Stimulated activated CD4-positive, alpha-beta T cell treated with anti-CD3 and anti-CD28 coated beads, Interleukin-4, amount 100 ng/mL, for 4 hours (primary cell): ENCODE measurements around the gene KDM5C.
A peak's percentile ranks its signal among the peaks of the same experiment; 100 is the strongest.

Source experiments
- DNase-seq, 2 experiments: peaks; one replicate each; pipeline ENCODE4 v3.0.0-alpha.2; 2020

Gene KDM5C

DNA sequence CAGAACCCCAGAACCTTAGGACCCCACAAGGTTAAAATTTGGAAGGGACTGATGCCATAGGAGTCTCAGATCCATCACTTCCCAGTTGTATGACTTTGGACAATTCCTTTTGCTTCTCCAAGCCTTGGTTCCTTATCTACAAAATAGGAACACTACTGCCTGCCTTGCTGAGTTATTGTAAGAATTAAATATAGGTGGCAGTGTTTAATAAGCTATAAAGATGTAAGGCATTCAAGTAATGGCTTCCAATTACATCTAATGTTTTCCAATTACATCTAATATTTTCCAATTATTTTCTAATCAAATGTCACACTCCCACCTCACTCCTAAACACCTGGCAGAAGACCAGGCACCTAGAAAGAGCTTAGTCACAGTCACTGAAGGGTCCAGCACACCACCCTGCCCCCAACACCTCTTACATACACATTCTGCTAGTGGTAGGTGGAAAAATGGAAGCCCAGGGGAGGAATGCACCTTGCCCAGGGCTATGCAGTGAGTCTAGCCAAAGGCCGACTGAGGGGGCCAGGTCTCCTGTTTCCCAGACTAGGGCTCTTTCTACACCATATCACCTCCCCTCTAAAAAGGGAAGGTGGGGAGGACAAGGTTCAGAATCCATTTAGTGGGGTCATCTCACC, 24.5 kb upstream of the KDM5C start:
- no peak for DNase-seq

DNA sequence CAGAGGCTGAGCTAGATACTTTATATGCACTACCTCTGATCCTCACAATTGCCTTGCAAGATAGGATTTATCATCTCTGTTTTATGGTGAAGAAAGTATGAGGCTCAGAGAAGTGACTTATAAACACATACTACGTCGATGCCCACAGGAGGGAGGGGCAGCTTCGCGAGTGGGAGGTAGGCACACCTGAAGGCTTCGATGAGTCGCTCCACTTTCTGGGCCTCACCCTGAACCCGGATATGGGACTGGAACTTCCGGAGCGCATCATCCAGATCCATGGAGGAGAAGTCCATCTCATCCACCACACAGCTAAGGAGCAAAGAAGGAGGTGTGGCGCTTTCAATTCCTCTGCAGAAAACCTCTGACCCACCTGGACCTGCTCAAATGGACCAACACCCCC, 22.9 kb upstream of the KDM5C start:
- no peak for DNase-seq

DNA sequence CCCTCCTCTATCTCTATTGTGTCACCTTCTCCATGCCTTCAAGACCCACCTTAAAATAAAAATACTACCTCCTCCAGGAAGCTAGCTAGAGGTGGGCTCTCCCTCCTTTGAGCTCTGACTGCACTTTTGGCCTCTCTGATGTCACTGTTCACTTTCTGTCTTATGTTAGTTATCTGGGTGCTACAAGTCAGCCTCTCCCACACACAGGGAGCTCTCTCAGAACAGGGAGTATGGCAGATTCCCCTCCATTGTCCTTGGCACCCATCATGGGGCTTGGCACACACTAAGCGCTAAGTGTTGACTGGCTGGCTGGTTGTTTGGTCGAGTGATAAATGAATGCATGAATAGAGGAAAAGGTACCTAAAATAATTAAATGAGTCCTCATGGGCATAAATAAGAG, 21.2 kb upstream of the KDM5C start:
- DNase-seq, result no peak

DNA sequence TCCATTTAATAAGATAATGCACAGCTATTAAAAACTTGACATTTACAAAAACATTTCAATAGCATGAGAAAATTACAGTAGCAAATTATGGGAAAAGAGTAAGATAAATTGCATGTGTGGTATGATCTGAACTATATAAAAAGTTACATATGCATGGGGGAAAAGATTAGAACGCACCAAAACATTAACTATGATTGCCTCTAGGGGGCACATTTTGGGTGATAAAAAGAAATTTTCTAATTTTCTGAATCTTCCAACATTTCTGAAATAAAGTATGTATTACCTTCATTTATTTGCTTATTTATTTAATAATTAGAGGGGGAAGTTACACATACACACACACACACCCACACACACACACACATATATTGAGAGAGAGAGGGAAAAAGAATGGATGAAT, 19.6 kb upstream of the KDM5C start:
- no peak for DNase-seq

DNA sequence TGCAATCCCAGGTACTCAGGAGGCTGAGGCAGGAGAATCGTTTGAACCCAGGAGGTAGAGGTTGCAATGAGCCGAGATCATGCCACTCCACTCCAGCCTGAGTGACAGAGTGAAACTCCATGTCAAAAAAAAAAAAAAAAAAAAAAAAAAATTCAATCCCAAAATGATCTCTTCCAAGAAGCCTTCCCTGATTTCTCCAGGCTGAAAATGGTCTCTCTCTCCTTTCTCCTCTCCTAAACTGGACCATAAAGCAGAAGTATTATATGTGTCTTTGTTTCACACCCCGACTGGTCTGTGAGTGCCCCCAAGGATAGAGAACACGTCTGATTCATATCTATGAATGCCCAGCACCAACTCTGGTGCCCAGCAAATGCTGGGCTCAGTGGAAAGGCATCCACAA, 17.3 kb upstream of the KDM5C start:
- no peak for DNase-seq

DNA sequence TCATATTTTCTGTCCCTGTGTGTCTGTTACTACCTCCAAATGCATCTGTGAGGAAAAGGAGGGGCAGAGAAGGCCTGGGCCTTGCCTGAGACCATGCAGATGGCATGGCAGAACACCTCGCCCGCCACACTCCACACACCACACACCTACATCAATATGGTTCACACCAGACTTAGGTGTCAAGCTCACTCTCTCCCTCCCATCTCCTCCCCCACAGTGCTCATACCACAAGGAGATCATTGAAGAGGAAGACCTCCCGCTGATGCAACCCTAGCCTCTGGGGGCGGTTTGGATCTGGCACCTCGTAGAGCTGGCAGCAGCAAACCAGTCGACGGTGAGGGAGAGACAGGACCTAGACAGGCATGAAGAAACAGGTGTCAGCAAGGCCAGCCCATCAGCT, 16.6 kb upstream of the KDM5C start:
- no peak for DNase-seq

DNA sequence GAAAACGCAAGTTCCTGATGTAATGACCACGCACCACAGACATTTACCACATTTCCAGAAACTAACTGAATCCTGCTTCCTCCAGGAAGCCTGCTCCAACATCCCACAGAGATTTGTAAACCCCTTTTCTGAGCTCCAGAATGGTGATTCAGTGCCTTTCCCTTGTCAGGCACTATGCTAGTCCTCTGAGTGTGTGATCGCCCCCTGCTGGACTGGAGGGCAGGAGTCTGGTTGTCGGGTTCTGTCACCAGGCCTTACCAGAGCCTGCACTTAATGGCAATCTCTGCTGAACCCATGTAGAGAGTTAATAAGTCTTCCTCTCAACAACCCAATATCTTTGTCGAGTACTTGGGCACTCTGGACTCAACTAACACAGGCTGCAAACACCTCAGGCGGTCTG, 14.5 kb upstream of the KDM5C start:
- DNase-seq, result peak; percentile 25 to 34

DNA sequence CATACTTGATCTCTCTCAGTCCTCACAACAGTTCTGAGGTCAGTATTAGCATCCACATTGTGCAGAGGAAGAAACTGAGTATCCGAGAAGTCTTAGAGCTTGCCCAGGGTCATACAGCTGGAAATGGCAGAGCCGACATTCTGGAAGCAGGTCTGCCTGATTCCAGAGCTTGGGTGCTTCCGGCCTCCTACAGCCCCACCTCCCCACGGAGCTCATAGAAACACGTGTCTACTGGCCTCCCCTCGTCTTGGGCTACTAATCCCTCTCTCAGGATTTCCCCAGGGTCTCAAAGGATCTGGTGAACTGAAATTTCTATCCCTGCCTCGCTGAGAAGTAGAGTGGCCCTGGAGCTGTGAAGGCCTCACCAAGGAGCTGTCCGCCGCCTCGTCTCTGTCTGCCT, 12.0 kb upstream of the KDM5C start:
- no peak for DNase-seq

DNA sequence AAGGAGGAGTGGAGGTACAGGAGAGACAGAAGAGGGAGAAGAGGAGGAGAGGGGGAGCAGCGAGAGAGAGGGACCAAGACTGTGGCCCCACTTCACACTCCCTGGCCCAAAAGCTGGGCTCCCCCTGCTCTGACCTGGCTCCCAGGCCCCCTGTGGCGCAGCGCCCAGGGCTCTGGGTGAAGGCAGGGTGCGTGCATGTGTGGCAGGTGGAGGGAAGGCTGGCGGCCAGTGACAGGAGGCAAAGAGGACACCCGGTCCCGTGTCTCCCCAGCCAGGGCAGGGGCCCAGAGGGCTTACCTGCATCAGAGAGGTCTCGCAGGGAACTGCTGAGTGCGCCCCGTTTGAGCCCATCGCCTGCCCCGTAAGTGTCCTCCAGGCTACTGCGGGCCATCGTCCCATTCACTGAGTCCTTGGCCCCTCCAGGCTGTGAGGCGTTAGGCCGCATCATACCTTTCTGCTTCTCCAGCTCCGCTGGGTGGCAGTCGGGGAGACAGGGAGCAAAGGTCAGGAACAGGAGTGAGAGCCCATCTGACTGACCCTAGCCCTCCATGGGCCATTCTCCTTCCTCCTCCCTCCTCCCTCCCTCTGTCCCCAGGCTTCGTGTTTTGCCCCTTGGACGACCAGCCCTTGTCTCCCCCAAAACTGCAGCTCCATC, 11.1 kb upstream of the KDM5C start:
- no peak for DNase-seq

DNA sequence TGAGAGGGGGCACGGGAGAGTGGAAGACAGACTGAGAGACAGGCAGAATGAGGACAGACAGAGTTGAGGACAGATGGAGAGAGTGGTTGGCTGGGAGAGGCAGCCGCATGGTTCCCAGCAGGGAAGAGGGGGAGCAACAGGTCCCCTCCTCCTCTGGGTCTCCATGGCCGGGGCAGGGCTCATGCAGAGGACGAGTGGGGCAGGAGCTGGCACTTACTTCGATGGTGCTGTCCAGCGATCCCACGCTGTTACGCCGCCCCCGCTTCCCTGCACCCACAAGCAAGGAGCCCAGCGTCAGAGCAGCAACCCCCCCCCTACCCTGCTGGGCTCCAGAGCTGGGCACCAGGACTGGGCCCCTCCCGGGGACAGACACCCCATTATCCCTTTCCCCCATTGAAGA, 10.6 kb upstream of the KDM5C start:
- no peak for DNase-seq

DNA sequence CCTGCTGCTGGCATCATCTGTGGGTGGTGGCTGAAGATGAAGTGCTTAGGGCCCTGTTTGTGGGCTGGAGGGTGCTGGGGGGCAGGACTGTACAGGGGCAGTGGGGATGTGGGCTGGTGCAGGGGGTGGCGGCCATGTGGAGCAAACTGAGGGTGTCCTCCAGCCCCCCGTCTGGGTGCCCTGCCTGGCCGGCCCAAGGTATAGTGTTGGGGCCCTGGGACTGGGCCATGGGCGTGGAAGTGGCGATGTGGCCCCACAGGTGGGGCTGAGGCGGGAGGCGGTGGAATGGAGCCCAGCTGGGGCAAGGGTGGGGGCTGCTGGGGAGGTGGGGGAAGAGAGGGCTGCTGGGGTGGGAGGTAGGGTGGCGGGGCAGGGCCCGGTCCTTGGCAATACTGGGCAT, 9.5 kb upstream of the KDM5C start:
- DNase-seq, result no peak

DNA sequence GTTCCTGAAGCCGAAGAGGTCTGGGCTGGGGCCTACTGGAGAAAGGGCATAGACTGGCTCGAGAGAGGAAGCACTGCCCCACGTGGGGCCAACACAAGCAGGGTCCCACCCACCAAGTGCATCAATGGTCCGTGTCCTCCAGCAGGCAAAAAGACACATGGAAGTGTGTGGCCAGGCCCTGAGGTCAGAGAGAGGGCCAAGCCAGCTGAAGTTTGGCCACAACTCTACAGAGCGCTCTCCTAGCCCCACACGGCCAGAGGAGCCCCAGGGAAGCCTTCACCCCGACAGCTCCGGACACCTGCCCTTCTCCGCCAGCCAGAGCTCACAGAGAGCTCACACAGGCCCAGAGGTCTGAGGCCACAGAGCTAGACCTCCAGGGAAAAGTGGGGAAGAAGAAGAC, 8.5 kb upstream of the KDM5C start:
- no peak for DNase-seq

DNA sequence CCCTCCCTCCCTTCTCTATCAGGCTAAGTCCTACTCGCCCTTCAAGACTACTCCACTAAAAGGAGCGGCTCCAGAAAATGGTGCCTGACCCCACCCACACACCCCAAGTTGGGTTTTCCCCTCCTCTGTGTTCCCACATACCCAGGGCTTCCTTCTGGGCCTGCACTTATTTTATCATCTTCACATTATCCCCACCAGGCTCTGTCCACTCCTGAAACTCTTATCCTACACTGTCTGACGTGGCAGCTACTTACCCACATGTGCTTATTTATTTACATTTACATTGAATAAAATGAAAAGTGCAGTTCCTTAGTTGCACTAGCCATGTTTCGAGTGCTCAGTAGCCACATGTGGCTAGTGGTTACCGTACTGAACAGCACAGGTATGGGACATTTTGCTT, 5.1 kb upstream of the KDM5C start:
- no peak for DNase-seq

DNA sequence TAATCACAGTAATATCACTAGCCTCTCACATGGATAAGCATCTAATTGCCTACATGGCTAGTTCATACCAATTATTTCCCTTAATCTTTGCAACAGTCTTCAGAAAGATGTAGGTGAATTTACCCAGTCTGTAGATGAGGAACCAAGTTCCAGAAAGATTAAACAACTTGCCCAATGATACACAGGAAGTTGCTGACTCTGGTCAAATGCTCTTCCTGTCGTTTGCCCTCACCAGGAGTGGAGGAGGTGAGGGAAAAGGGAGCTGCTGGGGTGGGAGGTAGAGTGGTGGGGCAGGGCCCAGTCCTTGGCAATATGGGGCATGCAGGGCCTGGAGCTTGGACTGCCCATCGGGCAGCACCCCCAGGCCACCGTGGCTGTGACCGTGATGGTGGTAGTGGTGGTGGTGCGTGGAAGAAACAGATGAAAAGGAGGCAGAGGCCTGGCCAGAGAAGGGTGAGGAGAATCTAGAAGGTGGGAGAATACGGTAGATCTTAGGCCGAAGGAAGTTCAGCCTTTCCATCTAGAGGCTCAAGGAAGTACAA, 2.3 kb upstream of the KDM5C start:
- no peak for DNase-seq

DNA sequence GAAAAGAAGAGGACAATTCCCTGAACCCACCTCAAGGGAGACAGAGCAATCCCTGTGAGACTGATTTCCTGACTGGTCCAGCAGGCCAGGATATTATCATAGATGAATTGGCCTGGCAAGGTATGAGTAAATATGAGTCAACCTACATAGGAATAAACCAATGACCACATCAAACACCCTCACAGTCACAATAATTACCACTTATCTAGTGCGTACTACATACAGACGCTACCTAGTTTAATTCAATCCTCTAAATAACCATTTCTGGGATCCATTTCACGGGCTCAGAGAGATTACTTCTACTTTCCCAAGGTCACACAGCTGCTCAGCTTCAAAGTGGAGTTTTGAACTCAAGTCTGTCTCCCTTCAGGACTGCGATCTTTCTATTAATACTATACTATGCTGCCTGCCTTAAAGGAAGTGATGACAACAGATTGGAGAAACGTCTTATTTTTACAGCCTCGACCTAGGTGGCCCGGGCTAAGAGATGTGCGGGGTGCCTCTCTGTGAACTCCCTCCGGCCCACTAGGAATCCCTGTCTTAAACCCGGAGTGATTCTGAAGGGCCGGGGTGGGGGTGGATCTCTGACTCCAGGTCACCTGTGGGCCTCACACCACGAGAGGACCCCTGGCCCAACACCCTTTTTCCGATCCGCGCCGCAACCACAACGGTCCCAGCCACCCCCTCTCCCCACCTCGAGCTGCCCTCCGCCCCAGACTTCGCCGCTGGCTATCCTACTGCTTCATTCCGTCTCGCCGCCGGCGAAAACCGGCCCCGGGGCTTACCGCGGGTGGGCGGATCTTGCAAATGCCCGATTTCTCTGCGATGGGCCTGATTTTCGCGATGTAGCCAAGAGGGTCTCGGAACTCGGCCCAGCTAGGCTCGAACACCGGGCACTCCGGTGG, 800 bp downstream of the KDM5C start:
- peak in 1 of 2 experiments; percentile 4 for DNase-seq

DNA sequence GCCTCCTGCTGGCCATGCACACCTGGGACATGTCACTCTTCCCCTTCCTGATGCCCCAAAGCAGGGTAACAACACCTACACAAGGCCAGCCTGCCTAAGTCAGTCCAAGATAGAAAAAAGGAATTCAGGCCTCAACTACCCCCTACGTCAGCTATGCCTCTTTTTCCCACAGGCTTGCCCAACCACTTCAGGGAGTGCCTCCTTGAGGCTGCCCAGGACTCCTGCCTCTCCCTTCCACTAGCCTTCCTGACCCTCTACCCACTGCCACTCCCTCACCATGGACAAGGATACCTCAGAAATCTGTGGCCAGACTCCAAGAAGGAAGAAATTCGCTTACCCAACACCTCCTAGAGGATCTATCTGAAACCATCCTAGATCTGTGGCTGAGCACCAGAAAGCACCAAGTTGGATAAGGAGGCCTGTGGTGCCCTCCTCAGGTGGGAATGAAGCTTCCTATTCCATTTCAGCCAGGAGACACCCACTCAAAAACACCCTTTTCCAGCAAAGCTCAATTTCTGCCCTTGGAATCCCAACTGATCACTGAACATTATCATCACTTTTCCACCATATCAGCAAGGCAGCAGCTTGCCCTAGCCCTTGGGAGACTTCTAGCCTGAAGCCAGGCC, 1.8 kb downstream of the KDM5C start:
- no peak for DNase-seq

DNA sequence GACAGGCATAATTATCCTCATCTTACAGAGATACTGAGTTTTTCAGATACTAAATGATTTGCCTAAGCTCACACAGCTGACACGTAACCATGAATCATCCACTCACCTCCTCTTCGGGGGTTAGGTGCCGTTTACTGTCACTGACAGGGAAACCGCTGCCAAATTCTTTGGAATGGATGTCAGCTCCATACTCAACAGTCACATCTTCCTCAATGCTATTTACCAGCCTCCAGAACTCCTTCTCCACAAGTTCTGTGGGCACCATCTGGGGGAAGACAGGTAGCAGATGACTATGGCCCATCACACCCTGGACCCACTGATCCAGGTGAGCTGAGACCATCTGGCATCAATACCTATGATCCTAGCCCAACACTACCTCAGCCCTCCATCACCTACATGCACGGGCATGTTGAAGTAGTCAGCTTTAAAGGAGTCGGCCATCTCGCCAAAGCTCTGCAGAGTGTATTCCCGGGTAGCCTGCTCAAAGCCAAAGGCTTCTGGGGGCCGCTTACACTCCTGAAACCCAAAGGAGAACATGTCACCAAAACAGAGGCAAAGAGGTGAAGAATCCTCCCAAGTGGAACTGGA, 13.5 kb downstream of the KDM5C start:
- DNase-seq, result no peak

DNA sequence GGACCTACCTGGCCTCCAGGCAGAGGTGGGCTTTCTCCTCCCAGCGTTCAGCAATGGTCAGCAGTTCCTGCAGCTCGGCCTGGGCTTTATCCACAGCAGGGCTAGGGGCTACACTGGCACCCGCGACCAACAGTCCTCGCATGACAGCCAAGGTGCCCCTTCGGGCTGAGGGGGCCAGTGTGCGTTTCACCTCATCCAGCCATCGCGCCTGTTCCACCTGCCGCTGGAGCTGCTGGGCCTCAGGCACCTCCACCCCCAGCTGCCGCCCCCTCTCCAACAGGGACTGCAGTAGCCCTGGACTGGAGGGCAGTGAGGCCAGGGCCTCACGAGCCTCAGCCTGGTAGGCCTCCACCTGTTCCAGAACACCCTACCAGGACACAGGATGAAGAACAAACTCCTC, 28.3 kb downstream of the KDM5C start:
- no peak for DNase-seq

DNA sequence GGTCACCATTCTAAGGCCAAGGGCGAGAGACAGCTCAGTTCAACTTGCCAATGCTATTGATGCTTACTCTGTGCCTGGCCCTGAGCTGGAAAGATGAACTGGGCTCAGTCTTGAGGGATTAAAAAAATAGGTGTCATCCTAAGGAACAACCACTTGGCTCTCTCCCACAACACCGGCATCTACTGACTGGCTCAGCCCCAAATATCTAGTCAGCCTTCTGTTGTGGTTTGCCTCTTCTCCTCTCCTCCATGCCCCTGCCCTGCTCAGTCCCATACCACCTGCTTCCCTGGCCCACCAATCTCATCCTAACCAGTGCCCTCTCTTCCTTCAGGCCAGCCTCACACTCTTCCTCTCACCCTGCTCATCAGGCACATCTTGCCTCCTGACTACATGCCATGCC, 29.6 kb downstream of the KDM5C start:
- DNase-seq, result no peak

DNA sequence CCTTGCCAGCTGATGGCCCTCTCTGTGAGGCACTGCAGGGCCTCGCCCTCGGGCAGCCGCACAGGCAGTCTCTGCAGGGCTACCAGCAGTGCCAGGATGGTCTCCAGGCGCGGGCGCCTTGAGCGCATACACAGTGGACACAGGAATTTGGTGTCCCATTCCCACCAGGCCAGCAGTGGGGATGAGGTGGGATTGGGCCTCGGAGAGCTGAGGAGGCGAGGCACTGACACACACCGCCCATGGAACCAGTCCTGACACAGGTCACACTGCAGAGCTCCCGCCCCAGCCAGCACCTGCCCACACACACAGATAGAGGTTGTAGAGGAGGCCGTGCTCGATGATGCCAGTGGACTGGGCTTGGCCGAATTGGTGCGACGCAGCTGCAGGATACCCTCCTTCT, 30.7 kb downstream of the KDM5C start:
- no peak for DNase-seq

DNA sequence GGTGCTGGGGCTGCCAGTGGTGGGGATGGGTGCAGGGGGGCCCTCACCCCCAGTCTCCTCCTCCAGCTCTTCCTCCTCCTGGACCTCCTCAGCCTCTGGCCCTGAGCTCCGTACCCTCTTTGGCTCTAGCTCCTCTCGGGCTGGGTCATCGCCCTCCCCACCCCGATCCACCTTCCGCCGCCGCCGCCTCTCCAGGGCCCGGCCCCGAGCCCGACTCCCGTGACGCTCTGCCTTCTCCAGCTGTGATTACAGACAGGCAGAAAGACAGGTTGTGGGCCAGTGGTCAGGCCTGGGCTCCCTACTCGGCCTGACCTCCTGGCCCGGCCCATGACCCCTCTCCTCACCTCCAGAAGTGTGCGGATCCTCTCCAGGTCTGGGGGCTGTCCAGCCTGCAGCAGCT, 31.9 kb downstream of the KDM5C start:
- no peak for DNase-seq

DNA sequence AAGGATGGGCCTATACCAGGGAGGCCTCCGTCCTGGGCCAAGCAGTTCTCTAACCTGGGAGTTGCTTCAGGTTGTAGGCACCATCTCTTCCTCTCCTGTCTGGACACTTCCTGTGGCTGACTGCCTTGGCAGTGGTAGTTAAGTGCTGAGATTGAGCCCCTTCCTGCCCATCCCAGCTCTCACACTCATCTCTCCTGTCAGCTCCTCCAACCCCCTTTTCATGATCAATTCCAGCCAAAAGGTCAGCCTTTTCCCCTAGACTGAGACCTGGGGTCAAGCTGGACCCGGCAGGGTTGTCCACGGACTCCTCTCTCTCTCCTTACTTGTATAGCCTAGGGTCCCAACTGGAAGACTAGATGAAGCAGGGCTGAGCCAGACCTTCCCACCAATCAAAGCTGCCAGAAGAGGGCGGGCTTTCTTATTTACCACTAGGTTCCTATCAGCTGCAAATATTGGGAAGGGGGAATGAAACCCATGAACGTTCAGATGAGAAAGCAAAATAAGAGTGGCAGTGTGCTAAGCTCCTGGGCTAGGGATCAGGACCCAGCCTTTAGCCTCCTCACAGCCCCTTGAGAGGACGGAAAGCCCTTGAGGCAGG, 34.5 kb downstream of the KDM5C start:
- no peak for DNase-seq

DNA sequence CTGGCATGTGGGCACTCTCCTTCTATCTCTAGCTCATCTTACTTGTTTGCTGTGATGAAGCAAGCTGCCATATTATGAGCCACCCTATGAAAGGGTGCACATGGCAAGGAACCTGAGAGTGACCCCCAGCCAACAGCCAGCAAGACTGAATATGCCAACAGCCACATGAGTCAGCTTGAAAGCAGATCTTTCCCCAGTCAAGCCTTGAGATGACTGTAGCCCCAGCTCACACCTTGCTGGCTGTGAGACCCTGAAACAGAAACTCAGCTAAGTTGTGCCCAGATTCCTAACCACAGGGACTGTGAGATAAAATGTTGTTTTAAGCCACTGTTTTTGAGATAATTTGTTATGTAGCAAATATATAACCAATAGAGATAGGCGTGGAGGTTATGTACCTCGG, 36.2 kb downstream of the KDM5C start:
- DNase-seq, result no peak
